IMR-90 (cell line): ENCODE results near the gene PARVB. TPM values are rescaled to one million over a fixed set of nuclear protein-coding genes. Genes with fewer than 3 reads are reported as not detected.

ENCODE experiments used
- ATAC-seq: fragments of 200-7000 bp; cut with Tn5 transposase; 2 replicates; pipeline ENCODE4 v1.9.1; 2020; ENCODE audit warnings: low read depth, mild to moderate bottlenecking, moderate library complexity
- BruUV-seq: library from RNA; stranded (reverse); fragments of 400-500 nt; replicated peaks from 2 replicates; lab custom pipeline; 2021; lab: Mats Ljungman, UMichigan
- CTCF ChIA-PET: fragments of 300-600 bp; formaldehyde crosslinking; extraction: SDS; loops from one replicate; lab custom pipeline; 2021; ENCODE audit warnings: antibody characterized with exemption; lab: Yijun Ruan, JAX
- POLR2A ChIA-PET: fragments of 300-600 bp; sonication (Branson Sonifier 250); formaldehyde crosslinking; loops from one replicate; lab custom pipeline; 2022; ENCODE audit warnings: antibody characterized with exemption; ENCODE audit not compliant: unreplicated experiment; lab: Charles Lee
- DNase-seq: peaks from one replicate; pipeline ENCODE4 v3.0.0; 2013
- H2AFZ ChIP-seq: replicated peaks from 2 replicates; pipeline ENCODE3; 2013; ENCODE audit warnings: low read length, mild to moderate bottlenecking; ENCODE audit not compliant: poor library complexity
- H2AK5ac ChIP-seq: 2 replicates; pipeline ENCODE4 v1.6.1; 2013; ENCODE audit warnings: low read depth, low read length, inconsistent platforms
- H2AK9ac ChIP-seq: replicated peaks from 2 replicates; pipeline ENCODE3; 2013; ENCODE audit warnings: mild to moderate bottlenecking, low read depth, low read length, moderate library complexity; ENCODE audit not compliant: poor library complexity
- H2BK120ac ChIP-seq: 2 replicates; pipeline ENCODE4 v1.6.1; 2013; ENCODE audit warnings: low read depth, low read length, inconsistent platforms
- H2BK15ac ChIP-seq: 3 replicates; pipeline ENCODE4 v1.6.1; 2013; ENCODE audit warnings: low read depth, low read length, inconsistent platforms
- H2BK20ac ChIP-seq: 2 replicates; pipeline ENCODE4 v1.6.1; 2013; ENCODE audit warnings: low read depth, mild to moderate bottlenecking, inconsistent platforms, low read length, moderate library complexity
- H2BK5ac ChIP-seq: 2 replicates; pipeline ENCODE4 v1.6.1; 2013; ENCODE audit warnings: mild to moderate bottlenecking, low read depth, low read length, inconsistent platforms; ENCODE audit not compliant: poor library complexity, severe bottlenecking
- H3K14ac ChIP-seq: replicated peaks from 2 replicates; pipeline ENCODE4 v1.6.1; 2013; ENCODE audit warnings: low read depth, low read length, inconsistent platforms
- H3K18ac ChIP-seq: 2 replicates; pipeline ENCODE4 v1.6.1; 2013; ENCODE audit warnings: low read depth, low read length, control low read depth
- H3K23ac ChIP-seq: 2 replicates; pipeline ENCODE4 v1.6.1; 2013; ENCODE audit warnings: low read depth, low read length, inconsistent platforms
- H3K27ac ChIP-seq: 2 replicates; pipeline ENCODE4 v1.5.1; 2013; ENCODE audit warnings: mild to moderate bottlenecking, control low read depth, low read length; ENCODE audit not compliant: insufficient read depth
- H3K27me3 ChIP-seq: 2 replicates; pipeline ENCODE4 v1.6.1; 2013; ENCODE audit warnings: low read length; ENCODE audit not compliant: control insufficient read depth, insufficient read depth
- H3K36me3 ChIP-seq: 2 replicates; pipeline ENCODE4 v1.6.1; 2013; ENCODE audit warnings: low read length, mixed read lengths; ENCODE audit not compliant: control insufficient read depth, insufficient read depth
- H3K4ac ChIP-seq: 2 replicates; pipeline ENCODE4 v1.6.1; 2013; ENCODE audit warnings: low read depth, low read length, inconsistent platforms
- H3K4me1 ChIP-seq: 2 replicates; pipeline ENCODE4 v1.6.1; 2013; ENCODE audit warnings: low read length, mixed read lengths; ENCODE audit not compliant: control insufficient read depth, insufficient read depth
- H3K4me2 ChIP-seq: 2 replicates; pipeline ENCODE4 v1.6.1; 2013; ENCODE audit warnings: low read depth, mild to moderate bottlenecking, control low read depth, low read length, moderate library complexity
- H3K4me3 ChIP-seq: 2 replicates; pipeline ENCODE4 v1.5.1; 2013; ENCODE audit warnings: low read depth, mild to moderate bottlenecking, control low read depth, low read length, moderate library complexity; ENCODE audit not compliant: insufficient read depth
- H3K56ac ChIP-seq: 2 replicates; pipeline ENCODE4 v1.6.1; 2013; ENCODE audit warnings: low read length, inconsistent platforms; ENCODE audit not compliant: insufficient read depth; ENCODE audit errors: extremely low read depth
- H3K79me1 ChIP-seq, 2 experiments: 2 replicates each; pipeline ENCODE4 v1.6.1; 2013; ENCODE audit warnings: low read length in 2 of 2, inconsistent platforms in 1 of 2, low read depth in 1 of 2
- H3K9ac ChIP-seq: 2 replicates; pipeline ENCODE4 v1.6.1; 2013; ENCODE audit warnings: low read depth, low read length, control low read depth
- H3K9me1 ChIP-seq: 2 replicates; pipeline ENCODE4 v1.6.1; 2013; ENCODE audit warnings: low read length, inconsistent platforms; ENCODE audit not compliant: insufficient read depth
- H3K9me3 ChIP-seq: 2 replicates; pipeline ENCODE4 v1.6.1; 2013; ENCODE audit warnings: low read length; ENCODE audit not compliant: control insufficient read depth, insufficient read depth
- H4K20me1 ChIP-seq: 2 replicates; pipeline ENCODE4 v1.6.1; 2013; ENCODE audit warnings: low read length, inconsistent platforms; ENCODE audit not compliant: insufficient read depth
- H4K5ac ChIP-seq: 2 replicates; pipeline ENCODE4 v1.6.1; 2013; ENCODE audit warnings: mild to moderate bottlenecking, low read depth, low read length, control low read depth
- H4K8ac ChIP-seq, 2 experiments: 2 replicates each; pipeline ENCODE4 v1.6.1; 2013; ENCODE audit warnings: low read depth in 2 of 2, low read length in 2 of 2, control low read depth in 1 of 2, inconsistent platforms in 1 of 2
- H4K91ac ChIP-seq: 2 replicates; pipeline ENCODE4 v1.6.1; 2013; ENCODE audit warnings: low read depth, low read length, inconsistent platforms; ENCODE audit not compliant: insufficient read depth
- NFE2L2 ChIP-seq: fragments of 150-350 bp; IDR thresholded peaks from 2 replicates; pipeline ENCODE4 v1.6.1; 2016; ENCODE audit warnings: low read depth, mild to moderate bottlenecking, low read length
- SMC3 ChIP-seq: fragments of 150-350 bp; IDR thresholded peaks from 2 replicates; pipeline ENCODE4 v1.6.1; 2016; ENCODE audit warnings: low read depth, mild to moderate bottlenecking, antibody characterized with exemption, low read length, moderate library complexity
- WGBS, 2 experiments: methylation state at CpG; one replicate each; pipeline versions ENCODE4 v1.1.5 to v1.1.7; 2013; ENCODE audit warnings: missing lambda C conversion rate in 2 of 2; ENCODE audit not compliant: insufficient read length in 1 of 2; ENCODE audit errors: extremely low coverage in 2 of 2; 5-methylcytosine and 5-hydroxymethylcytosine counted together
- dilution Hi-C: fragments of 300-500 bp; cut with HindIII; formaldehyde crosslinking; loops from one replicate; pipeline ENCODE4 v1.14.3; 2018; ENCODE audit warnings: low sequenced_read_pairs; ENCODE audit not compliant: unreplicated experiment
- in situ Hi-C: fragments of 300-500 bp; cut with MboI; formaldehyde crosslinking; loops from 3 replicates; pipeline ENCODE4 v1.14.3; 2019; ENCODE audit warnings: low sequenced_read_pairs, inconsistent platforms, mixed read lengths
- intact Hi-C: fragments of 100-400 bp; cut with micrococcal nuclease; formaldehyde crosslinking; loops from 2 replicates; pipeline ENCODE4 v1.10.0; 2022
- polyA plus RNA-seq, 3 experiments: library from polyadenylated mRNA; depleted of rRNA; stranded (reverse); fragments of >200 nt; gene quantifications; 2 replicates each; pipeline ENCODE4 v1.2.3, GENCODE V29; 2012; ENCODE audit warnings: low replicate concordance in 1 of 3
- total RNA-seq: library from RNA; depleted of rRNA; stranded (reverse); fragments of >200 nt; gene quantifications from 2 replicates; pipeline ENCODE4 v1.2.3, GENCODE V29; 2012

Gene PARVB
- total and polyA plus RNA-seq, 2 of the 4 experiments (the other 2 are of a cell fraction): 44.3 to 53.9 TPM

- Histone ChIP-seq H2BK120ac (no peak overlapping the region), H3K27me3 (no peaks in the 10 kb centered on the region), H2AK9ac (no peak overlapping the region), H3K56ac (no peak overlapping the region), H3K79me1 (no peaks in the 10 kb centered on the region), H3K4ac (no peak overlapping the region), H2BK20ac (no peak overlapping the region), H2BK15ac (no peak overlapping the region), H3K14ac (no peak overlapping the region), H2AK5ac (no peak overlapping the region), H3K9me3 (no peaks in the 10 kb centered on the region), H3K23ac (no peak overlapping the region), H3K4me3 (no peak overlapping the region), H3K27ac (no peak overlapping the region), H2AFZ (no peak overlapping the region), H3K36me3 (peaks cover 2% of the 10 kb centered on the region; the same call in 1 of the 2 replicates), H4K20me1 (no peaks in the 10 kb centered on the region), H3K4me1 (no peaks in the 10 kb centered on the region), H2BK5ac (no peak overlapping the region), H3K9ac (no peak overlapping the region), H4K91ac (no peak overlapping the region), H3K4me2 (no peak overlapping the region), H3K9me1 (peaks cover 4% of the 10 kb centered on the region; the same call in 1 of the 2 replicates), H4K5ac (no peak overlapping the region), H3K18ac (no peak overlapping the region), H4K8ac (no peak overlapping the region)
- WGBS, 2 experiments: no CpG with 5 or more reads among the region's 6 CpGs
- DNase-seq (no peak), ATAC-seq (no peak)
- CTCF ChIA-PET: no interaction called here
- TF ChIP-seq SMC3 (no peak), NFE2L2 (no peak)
- in situ Hi-C loops (no loop called here), intact Hi-C loops (no loop called here), dilution Hi-C loops (no loop called here)
- no TSS peak for BruUV-seq
- POLR2A ChIA-PET: no interaction called here
Observed at GRCh38 chr22:44171561-44171960, 147.5 kb downstream of the PARVB start.
